Mesendoderm (in vitro differentiated cells): ENCODE data around the gene ZSWIM7.
A peak's percentile ranks its signal among the peaks of the same experiment; 100 is the strongest.

Source experiments
- DNase-seq: peaks from one replicate; pipeline ENCODE4 v3.0.0; 2013
- H2AK5ac ChIP-seq: 2 replicates; pipeline ENCODE4 v1.6.1; 2013; ENCODE audit warnings: low read length, inconsistent platforms
- H2BK120ac ChIP-seq: 2 replicates; pipeline ENCODE4 v1.6.1; 2013; ENCODE audit warnings: low read depth, mild to moderate bottlenecking, low read length, moderate library complexity, mixed read lengths
- H2BK15ac ChIP-seq: replicated peaks from 2 replicates; pipeline ENCODE4 v1.6.1; 2013; ENCODE audit warnings: low read depth, mild to moderate bottlenecking, moderate library complexity
- H2BK5ac ChIP-seq: 2 replicates; pipeline ENCODE4 v1.6.1; 2013; ENCODE audit warnings: low read length, inconsistent platforms
- H3K18ac ChIP-seq: 2 replicates; pipeline ENCODE4 v1.6.1; 2013; ENCODE audit warnings: mild to moderate bottlenecking, low read length, mixed read lengths
- H3K23ac ChIP-seq: one replicate; pipeline ENCODE4 v1.6.1; 2013; ENCODE audit warnings: low read length
- H3K27ac ChIP-seq: 2 replicates; pipeline ENCODE4 v1.5.1; 2013; ENCODE audit warnings: low read depth, mild to moderate bottlenecking, inconsistent platforms, low read length, moderate library complexity
- H3K27me3 ChIP-seq: 2 replicates; pipeline ENCODE4 v1.6.1; 2013; ENCODE audit warnings: low read length, control low read depth, mild to moderate bottlenecking, inconsistent platforms; ENCODE audit not compliant: insufficient read depth, poor library complexity
- H3K36me3 ChIP-seq: 2 replicates; pipeline ENCODE4 v1.6.1; 2013; ENCODE audit warnings: low read length, inconsistent platforms; ENCODE audit not compliant: control insufficient read depth, insufficient read depth
- H3K4ac ChIP-seq: one replicate; pipeline ENCODE4 v1.6.1; 2013; ENCODE audit warnings: low read depth, mild to moderate bottlenecking, low read length, moderate library complexity
- H3K4me1 ChIP-seq: 2 replicates; pipeline ENCODE4 v1.6.1; 2013; ENCODE audit warnings: low read depth, low read length, inconsistent platforms; ENCODE audit not compliant: control insufficient read depth
- H3K4me2 ChIP-seq: 2 replicates; pipeline ENCODE4 v1.6.1; 2013; ENCODE audit warnings: low read length
- H3K4me3 ChIP-seq: 2 replicates; pipeline ENCODE4 v1.5.1; 2013; ENCODE audit warnings: mild to moderate bottlenecking, low read length
- H3K56ac ChIP-seq: one replicate; pipeline ENCODE4 v1.6.1; 2013; ENCODE audit warnings: low read length
- H3K79me1 ChIP-seq: 2 replicates; pipeline ENCODE4 v1.6.1; 2013; ENCODE audit warnings: low read length, inconsistent platforms
- H3K79me2 ChIP-seq: 2 replicates; pipeline ENCODE4 v1.6.1; 2013; ENCODE audit warnings: mild to moderate bottlenecking, low read length; ENCODE audit not compliant: control insufficient read depth, insufficient read depth
- H3K9ac ChIP-seq: 2 replicates; pipeline ENCODE4 v1.6.1; 2013; ENCODE audit warnings: low read length, inconsistent platforms
- H4K5ac ChIP-seq: one replicate; pipeline ENCODE4 v1.6.1; 2013; ENCODE audit warnings: low read length
- H4K8ac ChIP-seq: one replicate; pipeline ENCODE4 v1.6.1; 2013; ENCODE audit warnings: low read depth, mild to moderate bottlenecking, control low read depth, low read length, moderate library complexity
- WGBS: extraction: QIAGEN DNeasy Blood & Tissue Kit; methylation state at CpG from one replicate; pipeline ENCODE4 v1.1.7; 2013; ENCODE audit warnings: low lambda C conversion rate, missing lambda C conversion rate; ENCODE audit not compliant: insufficient coverage; ENCODE audit errors: extremely low coverage; 5-methylcytosine and 5-hydroxymethylcytosine counted together

Gene ZSWIM7

GRCh38 chr17:15955793-15956541, 43.5 kb downstream of the ZSWIM7 start:
- H3K79me2 ChIP-seq: no peaks in the 10 kb centered on the region
- no peak overlapping the region for H3K4ac ChIP-seq
- H2BK120ac ChIP-seq: no peak overlapping the region
- no peak overlapping the region for H2BK5ac ChIP-seq
- H3K4me2 ChIP-seq: no peak overlapping the region
- H3K27ac ChIP-seq: no peak overlapping the region
- no peak overlapping the region for H4K8ac ChIP-seq
- H3K4me1 ChIP-seq: no peaks in the 10 kb centered on the region
- WGBS: no CpG with 5 or more reads among the region's 14 CpGs
- no peaks in the 10 kb centered on the region for H3K79me1 ChIP-seq
- no peaks in the 10 kb centered on the region for H3K36me3 ChIP-seq
- H2AK5ac ChIP-seq: no peak overlapping the region
- no peak overlapping the region for H4K5ac ChIP-seq
- H3K4me3 ChIP-seq: no peak overlapping the region
- no peak overlapping the region for H3K18ac ChIP-seq
- H3K23ac ChIP-seq: no peak overlapping the region
- no peak overlapping the region for H2BK15ac ChIP-seq
- no peak overlapping the region for H3K56ac ChIP-seq
- H3K9ac ChIP-seq: no peak overlapping the region
- peak; percentile 69 for DNase-seq
- H3K27me3 ChIP-seq: no peaks in the 10 kb centered on the region

DNA sequence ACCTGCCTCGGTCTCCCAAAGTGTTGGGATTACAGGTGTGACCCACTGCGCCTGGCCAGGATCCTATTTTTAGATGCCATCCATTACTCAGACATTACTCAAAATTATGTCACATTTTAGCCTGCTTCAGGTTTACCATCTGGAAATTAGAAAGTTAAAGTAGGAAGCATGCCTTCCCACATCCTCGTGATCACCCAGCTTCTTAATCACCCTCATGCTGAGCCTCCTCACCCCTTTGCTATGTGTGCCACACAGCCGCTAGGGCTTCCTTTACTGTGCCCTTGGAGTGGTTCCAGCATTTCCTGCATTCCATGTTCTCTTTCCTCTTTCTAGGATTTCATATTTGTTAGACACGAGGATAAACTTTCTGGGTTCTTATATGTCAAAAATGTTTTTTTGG, 45.3 kb downstream of the ZSWIM7 start:
- Histone ChIP-seq H4K5ac (no peak overlapping the region), H3K4ac (no peak overlapping the region), H4K8ac (no peak overlapping the region), H3K4me1 (no peaks in the 10 kb centered on the region), H3K4me3 (no peak overlapping the region), H3K27ac (no peak overlapping the region), H2BK120ac (no peak overlapping the region), H2BK5ac (no peak overlapping the region), H3K18ac (no peak overlapping the region), H3K79me1 (no peaks in the 10 kb centered on the region), H2BK15ac (no peak overlapping the region), H3K9ac (no peak overlapping the region), H3K23ac (no peak overlapping the region), H3K56ac (no peak overlapping the region), H3K79me2 (no peaks in the 10 kb centered on the region), H3K36me3 (no peaks in the 10 kb centered on the region), H2AK5ac (no peak overlapping the region), H3K4me2 (no peak overlapping the region), H3K27me3 (no peaks in the 10 kb centered on the region)
- WGBS: no CpG with 5 or more reads among the region's 5 CpGs
- no peak for DNase-seq

GRCh38 chr17:15952916-15953790, 46.4 kb downstream of the ZSWIM7 start:
- H2BK15ac ChIP-seq: no peak overlapping the region
- H3K79me1 ChIP-seq: no peaks in the 10 kb centered on the region
- no peak overlapping the region for H2BK120ac ChIP-seq
- H3K4me3 ChIP-seq: no peak overlapping the region
- H3K27ac ChIP-seq: no peak overlapping the region
- H2AK5ac ChIP-seq: no peak overlapping the region
- H4K5ac ChIP-seq: no peak overlapping the region
- no peak overlapping the region for H4K8ac ChIP-seq
- no peak overlapping the region for H3K9ac ChIP-seq
- no peak for DNase-seq
- no peaks in the 10 kb centered on the region for H3K36me3 ChIP-seq
- H3K27me3 ChIP-seq: no peaks in the 10 kb centered on the region
- no peak overlapping the region for H3K56ac ChIP-seq
- H3K79me2 ChIP-seq: no peaks in the 10 kb centered on the region
- no peak overlapping the region for H3K18ac ChIP-seq
- no peaks in the 10 kb centered on the region for H3K4me1 ChIP-seq
- no peak overlapping the region for H3K4me2 ChIP-seq
- no peak overlapping the region for H2BK5ac ChIP-seq
- no peak overlapping the region for H3K23ac ChIP-seq
- WGBS: no CpG with 5 or more reads among the region's 22 CpGs
- no peak overlapping the region for H3K4ac ChIP-seq

GRCh38 chr17:15952048-15952532, 47.4 kb downstream of the ZSWIM7 start:
- Histone ChIP-seq H4K8ac (no peak overlapping the region), H3K79me1 (no peaks in the 10 kb centered on the region), H3K18ac (no peak overlapping the region), H3K79me2 (no peaks in the 10 kb centered on the region), H2BK15ac (no peak overlapping the region), H3K27me3 (no peaks in the 10 kb centered on the region), H3K4me1 (no peaks in the 10 kb centered on the region), H3K4ac (no peak overlapping the region), H3K23ac (no peak overlapping the region), H2AK5ac (no peak overlapping the region), H2BK5ac (no peak overlapping the region), H3K4me3 (no peak overlapping the region), H3K9ac (no peak overlapping the region), H3K36me3 (no peaks in the 10 kb centered on the region), H3K27ac (no peak overlapping the region), H4K5ac (no peak overlapping the region), H3K56ac (no peak overlapping the region), H3K4me2 (no peak overlapping the region), H2BK120ac (no peak overlapping the region)
- no CpG with 5 or more reads among the region's 7 CpGs for WGBS
- DNase-seq: no peak

DNA sequence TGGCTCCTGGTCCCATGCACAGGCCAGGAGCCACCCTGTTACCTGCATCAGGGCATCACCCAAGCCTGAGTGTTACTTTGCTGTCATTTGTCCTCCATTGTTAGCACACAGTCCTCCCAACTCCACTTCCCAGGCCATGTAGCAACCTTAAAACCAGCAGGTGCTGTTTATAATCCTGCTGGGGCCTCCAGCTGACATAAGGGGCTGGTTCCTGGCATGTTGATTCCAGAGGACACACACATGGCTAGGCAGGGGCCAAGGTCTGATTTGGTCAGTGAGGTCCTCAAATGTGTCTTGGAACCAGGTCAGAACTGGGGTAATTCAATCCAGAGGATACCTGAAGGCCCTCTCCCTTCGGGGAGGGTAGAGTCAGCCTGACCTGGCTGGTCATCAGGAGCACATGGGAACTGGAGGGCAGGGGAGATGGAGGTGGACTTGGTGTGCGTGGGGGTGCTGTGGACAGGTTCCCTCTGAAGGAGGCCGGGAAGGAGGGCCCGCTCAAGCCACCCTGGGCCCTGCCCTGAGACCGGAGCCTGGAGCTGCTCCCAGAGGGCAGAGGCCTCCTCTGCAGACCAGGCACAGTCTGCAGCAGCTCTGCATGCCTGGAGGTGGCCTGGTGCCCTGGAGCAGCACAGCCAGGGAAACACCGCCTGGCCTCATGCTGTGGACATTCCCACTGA, 48.0 kb downstream of the ZSWIM7 start:
- no peak overlapping the region for H3K4me2 ChIP-seq
- H2AK5ac ChIP-seq: no peak overlapping the region
- no peak overlapping the region for H3K4me3 ChIP-seq
- H3K9ac ChIP-seq: no peak overlapping the region
- H3K56ac ChIP-seq: no peak overlapping the region
- H4K5ac ChIP-seq: no peak overlapping the region
- H3K27ac ChIP-seq: no peak overlapping the region
- H3K4ac ChIP-seq: no peak overlapping the region
- H2BK120ac ChIP-seq: no peak overlapping the region
- H3K23ac ChIP-seq: no peak overlapping the region
- no CpG with 5 or more reads among the region's 6 CpGs for WGBS
- no peaks in the 10 kb centered on the region for H3K79me1 ChIP-seq
- no peaks in the 10 kb centered on the region for H3K36me3 ChIP-seq
- H3K27me3 ChIP-seq: no peaks in the 10 kb centered on the region
- H2BK15ac ChIP-seq: no peak overlapping the region
- no peak overlapping the region for H4K8ac ChIP-seq
- no peaks in the 10 kb centered on the region for H3K4me1 ChIP-seq
- DNase-seq: no peak
- no peak overlapping the region for H2BK5ac ChIP-seq
- H3K79me2 ChIP-seq: no peaks in the 10 kb centered on the region
- no peak overlapping the region for H3K18ac ChIP-seq
